ENCODE results near the gene RALGPS2. TPM values are rescaled to one million over a fixed set of nuclear protein-coding genes. Genes with fewer than 3 reads are reported as not detected.
"Not testable (repeated sequence)": the region's sequence is repeated elsewhere in the genome, so short reads cannot be mapped to it uniquely, and the experiment has no call there.

The RALGPS2 gene
- total RNA-seq, 1 donor from 2014 or later = 5.1 TPM

DNA sequence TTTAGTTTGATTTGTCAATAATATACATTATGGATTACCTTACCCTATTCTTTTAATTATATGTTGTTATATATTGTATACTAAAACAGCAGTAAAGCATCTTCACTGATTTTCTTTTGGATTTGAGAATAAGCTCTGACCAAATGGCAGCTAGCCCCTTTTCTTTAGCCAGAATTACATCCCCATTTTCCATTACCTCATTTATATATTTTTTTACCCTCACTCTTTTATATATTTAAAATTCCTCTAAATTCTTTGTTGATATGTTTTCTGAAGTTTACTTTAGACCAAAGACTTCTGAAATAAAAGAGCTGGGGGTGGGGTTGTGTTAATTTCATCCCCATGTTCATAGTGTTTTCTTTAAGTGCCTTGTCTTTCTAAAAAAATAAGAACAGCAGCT lies 121.3 kb downstream of the RALGPS2 start:
- no peak for DNase-seq (ENCODE audit: low spot score)
- intact Hi-C loops (cut with DNase I) = no loop called here

DNA sequence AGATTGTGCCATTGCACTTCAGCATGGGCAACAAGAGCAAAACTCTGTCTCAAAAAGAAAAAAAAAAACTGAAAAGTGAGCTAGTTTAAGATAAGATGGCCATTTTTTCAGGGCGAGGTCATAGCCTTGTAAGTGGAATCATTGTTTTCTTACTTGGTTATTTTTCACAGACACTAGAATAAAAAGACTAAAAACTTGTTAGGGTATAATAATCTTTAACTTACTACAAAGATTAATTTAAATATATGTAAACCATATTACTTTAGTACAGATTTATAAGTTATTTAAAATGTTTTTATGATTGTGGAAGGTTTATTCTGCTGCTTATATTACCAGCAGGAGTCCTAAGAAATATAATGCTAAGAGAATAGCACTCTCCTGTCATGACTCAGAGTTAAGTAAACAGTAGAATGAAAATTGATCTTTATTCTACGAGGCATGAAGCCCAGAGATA lies 122.4 kb downstream of the RALGPS2 start:
- DNase-seq (ENCODE audit: low spot score) = no peak
- intact Hi-C loops (cut with DNase I) = no loop called here

DNA sequence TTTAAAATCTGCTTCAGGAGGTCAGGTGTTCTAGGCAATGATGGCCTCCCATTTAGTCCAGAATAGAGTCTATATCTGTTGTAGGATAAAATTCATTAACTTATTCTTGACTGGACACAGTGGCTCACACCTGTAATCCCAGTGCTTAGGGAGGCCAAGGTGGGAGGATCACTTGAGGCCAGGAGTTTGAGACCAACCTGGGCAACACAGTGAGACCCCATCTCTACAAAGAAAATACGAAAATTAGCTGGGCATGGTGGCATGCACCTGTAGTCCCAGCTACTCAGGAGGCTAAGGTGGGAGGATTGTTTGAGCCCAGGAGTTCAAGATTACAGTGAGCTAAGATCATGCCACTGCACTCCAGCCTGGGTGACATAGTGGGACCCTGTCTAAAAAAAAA lies 122.9 kb downstream of the RALGPS2 start:
- intact Hi-C loops (cut with DNase I); DNase-seq (ENCODE audit: low spot score): not testable (repeated sequence)

DNA sequence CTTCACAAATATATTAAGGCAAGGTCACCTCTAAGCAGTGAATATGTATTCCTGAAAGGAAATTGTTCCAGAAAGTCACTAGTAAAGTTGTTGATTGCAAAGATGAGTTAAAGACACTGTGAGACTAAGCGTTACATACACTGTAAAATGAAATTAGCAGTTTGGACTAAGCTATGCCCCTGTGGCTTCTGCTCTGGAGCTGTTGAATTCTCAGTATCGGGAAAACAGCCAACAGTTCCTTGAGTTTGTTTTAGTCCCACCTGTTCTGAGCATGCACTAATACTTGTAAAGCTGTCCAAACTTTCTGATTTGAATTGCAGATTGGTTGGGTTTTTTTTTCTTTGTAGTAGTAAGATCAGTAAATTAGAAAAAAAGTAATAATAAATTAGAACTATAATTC lies 124.9 kb downstream of the RALGPS2 start:
- intact Hi-C loops (cut with DNase I) = no loop called here
- no peak for DNase-seq (ENCODE audit: low spot score)

DNA sequence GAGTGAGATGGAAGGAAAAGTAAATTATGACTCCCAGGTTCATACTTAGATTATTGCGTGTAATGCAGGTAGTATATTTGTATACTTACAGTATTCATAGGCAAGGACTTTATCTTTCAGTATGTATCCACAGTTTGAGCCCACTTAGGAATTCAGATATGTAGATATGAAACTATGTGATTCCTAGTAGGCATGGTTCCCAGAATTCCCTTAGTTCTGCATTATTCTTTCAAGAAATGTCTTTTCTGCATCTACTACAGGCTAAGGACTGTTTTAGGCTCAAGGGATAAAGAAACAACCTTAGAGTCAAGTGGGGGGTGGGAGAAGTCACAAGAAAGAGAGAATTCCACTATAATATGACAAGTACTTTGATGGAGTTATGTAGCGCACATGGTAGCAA lies 132.1 kb downstream of the RALGPS2 start:
- intact Hi-C loops (cut with DNase I) = no loop called here
- DNase-seq (ENCODE audit: low spot score) = no peak

DNA sequence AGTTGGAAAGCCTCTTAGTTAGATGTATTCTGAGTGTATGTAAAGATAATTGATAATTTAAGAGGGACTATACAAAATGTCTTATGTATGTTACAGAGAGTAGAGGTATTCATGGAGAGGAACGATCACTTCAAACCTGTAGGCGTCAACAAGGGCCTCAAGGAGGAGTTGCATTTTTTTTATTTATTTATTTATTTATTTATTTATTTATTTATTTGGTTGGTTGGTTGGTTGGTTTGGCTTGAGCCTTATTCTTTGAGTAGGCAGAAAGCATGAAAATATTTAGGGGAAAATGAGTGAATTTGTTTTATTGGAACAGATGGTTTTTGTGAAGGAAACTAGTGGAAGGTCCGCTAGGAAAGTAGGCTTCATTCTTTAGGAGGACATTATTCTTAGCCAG lies 137.4 kb downstream of the RALGPS2 start:
- DNase-seq (ENCODE audit: low spot score) = no peak
- intact Hi-C loops (cut with DNase I) = no loop called here

DNA sequence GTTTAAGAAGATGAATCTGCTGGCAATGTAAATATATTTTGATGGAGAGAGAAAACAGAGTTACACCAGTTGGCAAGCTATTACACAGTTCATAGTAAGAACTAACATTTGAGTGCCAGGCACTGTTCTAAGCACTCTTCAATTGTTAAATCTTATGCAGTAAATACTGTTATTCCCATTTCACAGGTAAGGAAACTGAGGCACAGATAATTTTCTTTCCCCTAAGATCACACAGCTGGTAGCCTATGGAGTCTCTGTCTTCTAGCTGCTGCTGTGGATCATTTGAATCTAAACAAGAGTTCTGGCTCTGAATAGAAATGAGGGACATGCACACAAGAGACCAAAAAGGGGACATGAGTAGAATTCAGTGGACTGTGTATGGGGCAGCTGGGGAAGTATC lies 137.8 kb downstream of the RALGPS2 start:
- intact Hi-C loops (cut with DNase I) = no loop called here
- no peak for DNase-seq (ENCODE audit: low spot score)

DNA sequence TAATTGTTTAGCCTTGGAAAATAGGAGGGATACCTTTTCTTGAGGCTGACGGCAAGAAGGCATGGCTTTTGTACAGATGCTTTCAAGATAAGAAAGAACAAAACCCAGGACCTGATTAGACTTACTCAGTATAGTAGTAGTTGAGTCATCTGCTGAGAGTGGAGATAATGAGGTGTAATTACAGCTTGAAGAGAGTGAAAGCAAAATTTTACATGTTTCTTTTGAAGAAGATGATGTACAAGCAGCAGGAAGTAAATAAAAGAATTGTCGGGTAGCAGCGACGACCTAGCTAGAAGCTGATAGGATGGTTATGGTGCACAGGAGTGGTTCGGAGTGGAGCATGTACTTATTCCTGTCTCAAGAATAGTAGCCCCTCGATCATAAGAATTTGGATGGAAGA lies 139.3 kb downstream of the RALGPS2 start:
- intact Hi-C loops (cut with DNase I) = no loop called here
- DNase-seq (ENCODE audit: low spot score) = no peak

DNA sequence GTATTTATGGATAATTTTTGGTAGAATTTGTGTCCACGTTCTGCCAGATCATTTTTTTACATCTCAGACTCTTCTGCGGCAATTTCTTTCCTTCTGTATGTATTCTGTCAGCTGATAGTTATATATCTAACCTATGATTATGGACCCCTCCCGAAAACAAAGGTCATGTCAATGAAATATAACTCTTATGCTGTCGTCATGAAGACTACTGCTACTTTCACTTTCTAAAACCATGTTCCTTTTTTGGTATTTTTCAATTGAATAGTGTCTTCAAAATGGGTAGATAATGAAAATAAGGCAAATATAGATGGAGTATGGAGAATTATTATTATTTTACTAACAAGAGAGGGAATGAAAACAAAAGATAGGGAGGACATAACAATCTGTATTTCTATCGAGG lies 142.6 kb downstream of the RALGPS2 start:
- DNase-seq (ENCODE audit: low spot score) = no peak
- intact Hi-C loops (cut with DNase I) = no loop called here

DNA sequence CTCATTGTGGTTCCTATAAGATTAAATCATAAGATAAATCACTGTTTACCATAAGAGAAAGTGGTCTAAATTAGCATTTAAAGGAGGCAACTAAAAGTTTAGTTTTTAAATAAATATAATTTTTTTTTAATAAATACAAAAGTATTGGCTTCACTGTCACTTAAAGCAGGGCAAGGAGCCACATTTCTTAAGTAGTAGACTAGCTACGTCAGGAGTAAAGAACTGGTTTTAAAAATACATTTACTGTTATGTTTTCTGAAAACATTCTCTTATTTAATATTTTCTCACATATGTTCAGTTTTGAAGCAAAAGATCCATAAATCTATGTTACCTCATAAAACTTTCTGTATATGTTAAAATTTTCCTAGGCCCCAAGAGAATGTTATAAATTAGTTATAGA lies 143.7 kb downstream of the RALGPS2 start:
- no peak for DNase-seq (ENCODE audit: low spot score)
- intact Hi-C loops (cut with DNase I) = no loop called here

DNA sequence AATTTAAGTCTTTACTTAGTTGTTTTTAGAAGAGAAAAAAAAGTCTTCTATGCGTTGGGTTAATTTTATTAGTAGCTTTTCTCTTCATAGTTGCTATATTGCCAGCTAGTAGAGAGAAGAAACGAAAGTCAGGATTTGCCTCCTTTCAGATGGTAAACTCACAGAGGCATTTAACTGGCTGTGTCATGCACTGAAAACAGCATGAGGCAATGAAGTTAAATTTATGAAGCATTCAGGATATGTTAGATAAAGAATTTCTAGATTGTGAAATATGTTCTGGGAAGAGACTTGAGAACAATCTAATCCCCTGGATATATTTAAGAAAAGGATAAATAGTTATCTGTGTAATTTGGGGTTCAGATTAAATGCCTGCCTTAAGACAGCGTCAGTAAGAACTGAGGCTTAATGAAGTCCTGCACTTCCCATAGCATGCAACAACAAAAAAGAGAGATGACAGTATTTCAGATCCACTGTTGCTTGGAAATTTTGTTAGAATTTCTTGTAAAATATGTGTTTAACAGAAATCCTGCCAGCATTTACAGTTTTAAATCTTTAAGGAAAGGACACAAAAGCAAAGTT lies 144.2 kb downstream of the RALGPS2 start:
- no peak for DNase-seq (ENCODE audit: low spot score)
- intact Hi-C loops (cut with DNase I) = no loop called here

DNA sequence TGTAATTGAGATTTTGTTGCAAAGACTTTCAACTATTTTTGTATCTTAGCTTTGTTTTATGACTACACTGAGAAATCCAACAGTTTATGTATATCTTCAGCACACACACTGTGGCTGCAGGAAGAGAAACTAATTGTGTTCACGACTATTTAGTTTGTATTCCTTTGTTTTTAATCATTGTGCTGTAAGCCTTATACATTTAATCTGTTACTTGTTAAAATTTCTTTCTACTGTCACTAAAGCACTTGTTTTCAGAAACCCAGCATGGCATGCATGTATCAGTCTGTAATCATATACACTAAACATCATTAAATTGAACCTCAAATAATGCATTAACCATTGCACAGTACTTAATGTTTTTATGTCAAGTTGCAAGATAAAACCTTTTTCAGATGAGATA lies 145.2 kb downstream of the RALGPS2 start:
- intact Hi-C loops (cut with DNase I) = no loop called here
- DNase-seq (ENCODE audit: low spot score) = no peak

DNA sequence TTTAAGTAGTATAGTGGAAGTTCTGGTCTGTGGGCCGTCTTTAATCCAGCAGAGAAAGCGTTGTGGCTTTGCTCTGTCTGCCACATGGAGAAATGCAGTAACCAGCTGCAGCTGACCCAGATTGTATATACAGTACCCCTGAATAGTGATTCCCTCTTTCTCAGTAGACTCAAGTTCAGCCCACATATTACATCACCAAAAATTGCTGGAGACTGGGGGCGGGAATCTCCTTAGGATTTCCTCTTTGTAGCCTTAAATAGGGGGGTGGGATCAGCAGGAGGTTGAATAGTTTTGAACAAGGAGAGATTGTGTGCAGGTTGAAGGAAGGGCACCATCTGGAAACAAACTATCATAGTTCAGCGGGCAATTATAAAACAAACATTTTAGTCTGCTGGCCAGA lies 145.9 kb downstream of the RALGPS2 start, which contains the start of gene ANGPTL1:
ANGPTL1 (minus strand) TSS at position 134 of the 400 bp plus-strand sequence. CDS start 5,301 bp downstream, outside the sequence.
- no peak for DNase-seq (ENCODE audit: low spot score)
- intact Hi-C loops (cut with DNase I) = no loop called here

DNA sequence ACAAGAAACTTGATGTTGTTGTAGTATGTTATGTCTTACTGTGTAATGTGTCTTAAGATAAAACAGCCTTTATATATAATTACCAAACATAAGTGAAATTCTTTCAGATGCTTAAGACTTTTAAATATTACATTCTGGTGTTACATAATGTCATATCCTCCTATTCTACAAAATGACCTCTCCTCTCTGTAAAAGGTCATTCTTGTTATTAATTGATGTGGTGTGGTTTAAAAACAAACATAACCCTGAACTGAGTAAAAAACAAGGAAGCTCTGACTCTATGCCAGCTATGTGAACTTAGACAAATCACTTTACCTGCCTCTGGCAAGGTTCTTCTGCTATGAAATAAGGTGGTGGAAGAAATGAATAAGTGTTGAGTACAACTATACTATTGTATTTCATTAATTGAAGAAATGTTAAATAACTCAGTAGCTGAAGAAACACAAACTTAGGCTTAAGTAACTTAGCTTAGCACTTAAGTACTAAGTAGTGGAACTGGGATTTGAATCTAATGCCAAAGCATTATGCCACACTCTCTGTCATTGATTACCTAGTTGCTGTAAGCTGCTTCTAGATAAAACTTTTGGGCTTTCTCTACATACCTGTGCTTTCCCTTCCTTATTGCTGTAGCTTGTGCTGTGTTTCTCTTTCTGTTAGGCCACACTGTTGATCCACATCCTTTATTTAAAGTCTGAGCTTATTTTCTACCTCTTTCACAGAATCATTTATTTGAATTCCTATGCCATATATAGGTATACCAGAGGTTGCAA lies 146.7 kb downstream of the RALGPS2 start:
- intact Hi-C loops (cut with DNase I) = no loop called here
- no peak for DNase-seq (ENCODE audit: low spot score)

DNA sequence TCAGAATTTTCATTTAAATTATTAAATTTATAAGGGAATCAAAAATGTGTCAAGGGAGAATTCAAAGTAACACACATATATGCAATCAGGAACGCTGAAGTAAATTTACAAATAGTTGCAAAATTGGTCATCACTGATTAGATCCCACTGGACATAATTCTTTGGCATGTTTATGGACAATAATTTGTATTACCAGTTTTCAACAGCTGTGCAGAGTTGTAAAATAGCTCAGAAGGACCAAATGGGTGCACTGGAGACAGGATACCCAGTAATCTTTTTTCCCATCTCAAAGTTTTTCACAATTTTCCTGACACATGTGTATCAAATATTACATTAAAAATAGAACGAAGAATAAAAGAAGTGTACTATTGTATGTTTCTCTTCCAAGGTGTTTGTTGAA lies 149.9 kb downstream of the RALGPS2 start:
- intact Hi-C loops (cut with DNase I) = no loop called here
- DNase-seq (ENCODE audit: low spot score) = no peak

DNA sequence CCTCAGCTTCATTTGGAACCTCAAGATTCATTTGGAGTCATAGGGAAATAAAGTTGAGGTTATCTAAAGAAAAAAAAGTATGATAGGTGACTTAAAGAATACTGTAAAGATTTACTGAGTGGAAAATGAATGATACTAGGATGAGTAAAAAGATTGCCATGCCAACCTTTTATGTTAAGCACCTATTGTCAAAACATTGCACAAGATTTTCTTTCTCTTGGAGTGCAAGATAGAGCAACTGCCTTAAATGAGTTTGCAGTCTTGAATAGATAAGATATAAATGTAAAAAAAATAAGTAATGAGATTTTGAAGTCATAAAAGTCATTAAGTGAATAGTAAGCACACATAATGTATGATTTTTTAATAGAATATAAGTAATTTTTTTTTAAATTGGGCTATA lies 150.9 kb downstream of the RALGPS2 start:
- no peak for DNase-seq (ENCODE audit: low spot score)
- intact Hi-C loops (cut with DNase I) = no loop called here

DNA sequence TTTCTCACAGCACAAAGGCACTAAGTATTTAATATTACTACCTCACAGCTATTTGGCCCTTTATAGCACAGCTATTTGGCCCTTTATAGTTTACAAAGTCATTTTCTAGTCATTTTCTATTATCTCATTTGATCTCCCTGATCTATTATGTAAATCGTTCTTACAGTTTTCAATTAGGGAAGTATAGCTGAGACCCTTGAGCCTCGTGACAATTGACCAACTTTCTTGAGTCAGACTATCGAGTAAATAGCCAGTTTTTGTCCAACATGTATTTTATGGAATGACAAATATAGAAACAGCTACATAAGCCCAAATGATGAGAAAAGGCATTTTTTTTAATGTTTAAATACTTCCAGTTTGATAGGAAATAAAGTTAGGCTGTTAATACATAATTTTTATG lies 152.9 kb downstream of the RALGPS2 start:
- intact Hi-C loops (cut with DNase I) = no loop called here
- no peak for DNase-seq (ENCODE audit: low spot score)

DNA sequence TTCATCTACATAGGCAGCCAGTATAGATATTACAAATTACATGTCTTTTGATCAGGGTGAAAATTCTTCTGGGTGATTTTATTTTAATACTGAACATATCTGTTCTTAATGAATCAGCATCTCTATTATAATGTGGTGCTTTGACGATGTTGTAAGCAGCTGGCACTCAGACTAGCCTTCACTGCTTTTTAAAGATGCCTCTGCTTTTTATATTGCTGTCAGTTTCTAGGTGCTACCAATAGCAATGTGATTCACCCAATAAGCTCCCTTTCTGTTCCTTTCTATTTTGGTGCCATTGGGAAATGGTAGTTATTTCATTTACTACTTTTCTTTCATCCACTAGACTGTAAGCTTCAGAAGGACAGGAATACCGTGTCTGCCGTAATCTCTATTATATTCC lies 156.9 kb downstream of the RALGPS2 start:
- DNase-seq (ENCODE audit: low spot score) = no peak
- intact Hi-C loops (cut with DNase I) = no loop called here

DNA sequence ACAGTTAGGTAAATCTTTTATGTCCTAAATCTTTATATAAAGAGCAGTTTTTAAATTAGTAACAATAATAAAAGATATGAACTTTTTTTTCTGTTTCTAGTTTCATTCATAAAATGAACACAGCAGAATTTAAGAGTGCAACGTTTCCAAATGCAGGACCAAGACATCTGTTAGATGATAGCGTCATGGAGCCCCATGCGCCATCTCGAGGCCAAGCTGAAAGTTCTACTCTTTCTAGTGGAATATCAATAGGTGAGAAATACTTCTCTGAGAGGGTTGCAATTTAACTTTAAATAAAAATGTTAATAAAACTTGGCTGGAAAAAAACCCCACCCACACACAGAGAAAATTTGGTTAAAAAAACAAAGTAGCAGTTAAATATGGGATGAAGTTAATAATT lies 160.8 kb downstream of the RALGPS2 start:
- intact Hi-C loops (cut with DNase I) = no loop called here
- DNase-seq (ENCODE audit: low spot score) = no peak

DNA sequence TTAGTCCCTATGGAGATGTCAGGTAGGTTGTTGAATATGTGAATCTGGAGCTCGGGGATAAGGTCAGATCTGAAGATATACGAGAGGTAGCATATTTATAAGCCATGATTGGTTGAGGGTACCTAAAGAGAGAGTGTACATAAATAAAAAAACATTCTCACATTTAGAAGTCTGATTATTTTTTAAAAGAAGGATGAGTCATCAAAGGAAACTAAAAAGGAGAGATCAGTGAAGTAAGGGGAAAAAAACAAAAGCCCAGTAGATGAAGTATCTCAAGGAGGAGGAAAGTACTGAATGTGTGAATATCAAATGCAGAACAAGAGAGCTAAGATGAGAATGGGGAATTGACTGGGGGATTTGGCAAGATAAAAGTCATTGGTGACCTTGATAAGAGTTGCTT lies 161.5 kb downstream of the RALGPS2 start:
- no peak for DNase-seq (ENCODE audit: low spot score)
- intact Hi-C loops (cut with DNase I) = no loop called here

DNA sequence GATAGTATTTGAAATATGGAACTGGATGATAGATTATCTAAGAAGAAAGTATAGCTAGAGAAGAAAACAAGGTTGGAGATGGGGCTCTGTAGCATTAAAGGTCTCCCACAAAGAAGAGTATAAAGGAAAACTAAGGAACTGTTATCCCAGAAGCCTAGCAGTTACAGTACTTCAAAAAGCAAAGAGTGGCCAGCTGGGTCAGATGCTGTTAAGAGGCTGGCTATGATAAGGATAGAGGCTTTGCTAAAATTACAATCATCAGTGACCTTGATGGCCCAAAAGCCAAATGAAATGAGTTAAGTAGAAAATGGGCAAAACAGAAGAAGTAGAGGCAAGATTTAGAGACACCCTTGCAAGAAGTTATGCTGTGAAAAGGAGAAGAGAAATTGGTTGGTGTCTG lies 170.9 kb downstream of the RALGPS2 start:
- intact Hi-C loops (cut with DNase I) = no loop called here
- no peak for DNase-seq (ENCODE audit: low spot score)

Data from cardiac septum (tissue), 1 donor.